Urinary bladder (tissue), 4 donors: ENCODE data around the gene IFT43. TPM values are rescaled to one million over a fixed set of nuclear protein-coding genes. Genes with fewer than 3 reads are reported as not detected.

Experiments used
- DNase-seq: peaks from one replicate; pipeline ENCODE4 v3.0.0-alpha.2; 2015; ENCODE audit errors: extremely low spot score
- H3K27ac ChIP-seq: one replicate; pipeline ENCODE4 v1.5.1; 2013; ENCODE audit warnings: low read depth, mild to moderate bottlenecking, moderate library complexity
- H3K36me3 ChIP-seq: one replicate; pipeline ENCODE4 v1.6.1; 2013; ENCODE audit warnings: mild to moderate bottlenecking, moderate library complexity; ENCODE audit not compliant: insufficient read depth
- H3K4me1 ChIP-seq: one replicate; pipeline ENCODE4 v1.6.1; 2013; ENCODE audit warnings: mild to moderate bottlenecking, moderate library complexity; ENCODE audit not compliant: insufficient read depth
- H3K4me3 ChIP-seq: one replicate; pipeline ENCODE4 v1.5.1; 2013; ENCODE audit warnings: low read depth, low read length
- WGBS: extraction: QIAGEN DNeasy Blood & Tissue Kit; methylation state at CpG from one replicate; pipeline ENCODE4 v1.1.7; 2013; 5-methylcytosine and 5-hydroxymethylcytosine counted together
- polyA plus RNA-seq: library from polyadenylated mRNA; stranded (reverse); fragments of 200-250 nt; gene quantifications from one replicate; pipeline ENCODE4 v1.2.3, GENCODE V29; 2013
- total RNA-seq: library from RNA; depleted of rRNA; stranded (reverse); fragments of >200 nt; gene quantifications from one replicate; pipeline ENCODE4 v1.2.3, GENCODE V29; 2014
- donor health status: healthy with polysubstance abuse.
- donor health status: healthy.

The IFT43 gene
- total and polyA plus RNA-seq, 2 donors = 31.2 to 39.3 TPM

DNA sequence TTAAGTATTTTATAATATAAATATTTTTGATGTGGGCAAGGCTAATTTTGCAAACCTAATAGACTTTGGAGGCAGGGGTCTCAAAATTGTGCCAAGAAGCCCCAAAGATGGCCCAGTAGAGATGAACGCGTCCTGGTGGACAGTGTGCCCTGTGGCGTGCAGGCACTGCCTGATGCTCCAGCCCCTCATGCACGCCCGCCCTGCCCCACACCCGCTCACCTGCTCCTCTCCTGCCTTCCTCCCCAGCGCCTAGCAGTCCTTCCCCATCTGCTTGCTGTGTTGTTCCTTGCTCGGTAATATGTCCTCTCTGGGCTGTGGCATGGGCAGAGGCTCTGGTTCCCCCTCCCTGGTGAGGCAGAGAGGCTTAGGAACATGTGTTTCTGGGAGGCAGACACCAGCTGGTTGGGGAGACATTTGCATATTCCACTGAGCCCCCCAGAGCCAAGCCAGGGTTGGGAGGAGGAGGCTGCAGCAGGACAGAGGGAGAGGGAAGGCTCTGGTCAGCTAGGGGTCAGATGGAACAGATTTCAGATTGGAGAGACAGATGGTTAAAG lies 119.3 kb downstream of the IFT43 start:
- no peak for DNase-seq
- Histone ChIP-seq H3K27ac (no peak overlapping the region), H3K36me3 (no peaks in the 10 kb centered on the region), H3K4me3 (no peak overlapping the region), H3K4me1 (no peaks in the 10 kb centered on the region)
- WGBS = 83% methylated on average over 8 of the region's 8 CpGs

DNA sequence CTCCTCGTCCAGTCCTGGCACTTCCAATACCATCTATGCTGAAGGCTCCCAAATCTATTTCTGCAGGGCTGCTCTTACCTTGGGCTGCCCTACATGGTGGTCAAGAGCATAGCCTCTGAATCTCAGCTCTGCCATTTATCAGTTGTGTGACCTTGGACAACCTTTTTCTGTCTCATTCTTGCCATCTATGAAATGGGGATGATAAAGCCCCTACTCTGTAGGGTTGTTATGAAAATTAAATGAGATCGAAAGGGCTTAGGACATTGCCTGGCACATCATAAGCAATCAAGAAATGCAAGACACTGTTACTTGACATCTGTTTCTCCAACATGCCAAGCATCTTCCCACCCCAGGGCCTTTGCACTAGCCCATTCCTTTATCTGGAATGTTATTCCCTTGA lies 120.6 kb downstream of the IFT43 start:
- Histone ChIP-seq H3K4me3 (no peak overlapping the region), H3K27ac (no peak overlapping the region), H3K36me3 (no peaks in the 10 kb centered on the region), H3K4me1 (no peaks in the 10 kb centered on the region)
- WGBS = 92% methylated on average over 2 of the region's 2 CpGs
- DNase-seq = no peak

DNA sequence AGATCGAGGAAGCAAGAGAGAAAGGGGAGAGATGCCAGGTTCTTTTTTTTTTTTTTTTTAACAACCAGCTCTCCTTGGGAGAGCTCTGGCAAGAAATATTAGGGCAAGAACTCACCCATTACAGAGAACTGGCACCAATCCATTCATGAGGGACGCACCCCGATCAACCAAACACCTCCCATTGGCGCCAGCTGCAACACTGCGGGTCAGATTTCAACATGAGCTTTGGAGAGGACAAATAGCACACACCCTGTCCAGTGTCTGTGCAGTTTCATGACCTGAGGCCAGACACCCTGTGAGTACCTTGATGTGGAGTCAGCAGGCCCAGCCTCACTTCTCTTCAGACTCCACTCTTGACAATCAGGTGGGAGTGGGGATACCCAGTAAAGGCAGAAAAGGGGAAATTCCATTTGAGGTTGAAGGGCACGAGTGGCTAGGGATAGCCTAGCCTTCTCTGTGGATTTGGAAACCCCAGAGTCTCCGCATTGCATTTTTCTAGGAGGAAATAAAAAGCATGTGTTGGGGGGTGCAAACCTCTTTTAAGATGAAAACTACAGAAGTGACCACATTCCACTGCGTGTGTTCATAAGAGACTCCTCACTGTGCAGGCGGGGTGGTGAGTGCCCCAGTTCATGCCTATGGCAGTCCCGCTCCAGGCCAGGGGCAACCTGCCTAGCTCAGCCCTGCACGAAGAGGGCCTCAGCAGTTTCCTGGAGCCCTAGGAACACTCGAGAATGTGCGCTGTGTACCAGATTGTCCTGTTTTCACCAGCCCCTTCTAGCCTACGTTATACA lies 123.7 kb downstream of the IFT43 start:
- no peaks in the 10 kb centered on the region for H3K4me1 ChIP-seq
- no peak for DNase-seq
- no peak overlapping the region for H3K27ac ChIP-seq
- H3K4me3 ChIP-seq = no peak overlapping the region
- 74% methylated on average over 14 of the region's 14 CpGs for WGBS
- H3K36me3 ChIP-seq = no peaks in the 10 kb centered on the region

DNA sequence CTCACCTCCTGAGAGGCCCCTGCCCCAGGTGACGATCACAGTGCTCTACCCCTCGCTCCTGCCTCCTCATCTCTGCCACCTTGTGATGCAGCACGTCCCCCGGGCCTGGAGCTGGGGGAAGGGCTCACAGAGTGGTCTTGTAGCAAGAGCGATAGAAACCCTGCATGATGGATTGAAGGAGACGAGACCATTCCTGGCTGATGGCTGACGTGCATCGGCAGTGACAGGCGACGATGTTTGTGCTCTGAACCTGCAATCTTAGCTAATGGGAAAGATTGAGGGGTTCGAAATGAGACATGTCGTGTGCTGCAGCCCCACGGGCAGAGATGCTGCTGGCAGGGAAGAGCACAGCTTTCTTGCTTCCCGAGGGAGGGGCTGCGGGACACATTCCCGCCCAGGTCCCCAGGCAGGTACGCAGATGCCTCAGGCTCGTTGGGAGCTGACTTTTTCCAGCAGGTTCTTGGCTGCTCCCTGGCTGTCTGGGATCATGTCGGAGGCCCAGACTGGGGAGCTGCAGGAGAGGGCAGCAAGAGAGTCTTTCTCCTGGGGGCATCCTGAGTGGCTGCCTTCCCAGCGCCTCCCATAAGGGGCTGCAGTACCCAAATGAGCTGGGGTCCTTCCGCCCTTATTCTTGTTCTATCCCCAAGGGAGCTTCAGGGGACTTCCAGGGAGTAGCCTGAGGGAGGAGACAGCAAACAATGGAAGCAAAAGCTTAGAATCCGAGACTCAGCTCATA lies 127.5 kb downstream of the IFT43 start:
- Histone ChIP-seq H3K36me3 (no peaks in the 10 kb centered on the region), H3K4me3 (no peak overlapping the region), H3K27ac (no peak overlapping the region), H3K4me1 (no peaks in the 10 kb centered on the region)
- WGBS = 66% methylated on average over 22 of the region's 22 CpGs
- no peak for DNase-seq

DNA sequence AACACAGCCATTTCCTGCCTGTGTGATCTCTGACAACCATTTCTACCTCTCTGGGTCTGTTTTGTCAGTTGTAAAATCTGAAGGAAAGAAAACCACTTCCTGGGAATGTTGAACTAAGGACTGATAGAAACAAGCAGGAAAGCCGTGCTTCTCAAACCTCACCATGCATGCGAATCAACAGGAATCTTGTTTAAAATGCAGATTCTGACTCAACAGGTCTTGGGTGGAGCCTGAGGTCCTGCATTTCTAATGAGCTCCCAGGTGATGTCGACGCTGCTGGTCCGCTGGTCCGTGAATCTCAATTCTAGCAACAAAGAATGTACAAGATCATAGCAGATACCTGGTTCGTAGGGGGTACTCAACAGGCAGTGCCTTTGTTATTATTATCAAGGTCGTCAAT lies 128.1 kb downstream of the IFT43 start:
- Histone ChIP-seq H3K4me3 (no peak overlapping the region), H3K36me3 (no peaks in the 10 kb centered on the region), H3K27ac (no peak overlapping the region), H3K4me1 (no peaks in the 10 kb centered on the region)
- DNase-seq = no peak
- WGBS = 68% methylated on average over 8 of the region's 8 CpGs

DNA sequence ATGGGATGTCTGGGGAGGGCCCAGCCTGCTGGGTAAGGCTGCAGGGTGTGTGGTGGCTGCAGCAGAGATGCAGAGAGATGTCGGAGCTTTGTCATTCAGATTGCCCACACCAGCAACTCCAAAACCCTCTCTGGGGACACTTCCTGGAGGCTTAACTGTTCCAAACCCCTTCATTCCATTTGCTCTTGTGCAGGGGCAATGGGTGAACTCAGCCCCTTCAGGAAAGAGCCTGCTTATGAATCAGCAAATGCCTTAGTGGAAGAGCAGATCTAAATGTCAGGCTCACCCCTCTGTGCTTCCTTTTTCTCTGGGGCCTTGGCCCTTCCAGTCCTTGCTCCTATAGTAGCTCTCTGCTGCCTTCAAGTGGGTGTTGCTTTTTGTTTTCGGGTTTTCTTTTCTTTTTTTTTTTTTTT lies 129.5 kb downstream of the IFT43 start:
- no peaks in the 10 kb centered on the region for H3K36me3 ChIP-seq
- no peak overlapping the region for H3K27ac ChIP-seq
- DNase-seq = no peak
- H3K4me1 ChIP-seq = no peaks in the 10 kb centered on the region
- H3K4me3 ChIP-seq = no peak overlapping the region
- WGBS = 69% methylated on average over 2 of the region's 2 CpGs

DNA sequence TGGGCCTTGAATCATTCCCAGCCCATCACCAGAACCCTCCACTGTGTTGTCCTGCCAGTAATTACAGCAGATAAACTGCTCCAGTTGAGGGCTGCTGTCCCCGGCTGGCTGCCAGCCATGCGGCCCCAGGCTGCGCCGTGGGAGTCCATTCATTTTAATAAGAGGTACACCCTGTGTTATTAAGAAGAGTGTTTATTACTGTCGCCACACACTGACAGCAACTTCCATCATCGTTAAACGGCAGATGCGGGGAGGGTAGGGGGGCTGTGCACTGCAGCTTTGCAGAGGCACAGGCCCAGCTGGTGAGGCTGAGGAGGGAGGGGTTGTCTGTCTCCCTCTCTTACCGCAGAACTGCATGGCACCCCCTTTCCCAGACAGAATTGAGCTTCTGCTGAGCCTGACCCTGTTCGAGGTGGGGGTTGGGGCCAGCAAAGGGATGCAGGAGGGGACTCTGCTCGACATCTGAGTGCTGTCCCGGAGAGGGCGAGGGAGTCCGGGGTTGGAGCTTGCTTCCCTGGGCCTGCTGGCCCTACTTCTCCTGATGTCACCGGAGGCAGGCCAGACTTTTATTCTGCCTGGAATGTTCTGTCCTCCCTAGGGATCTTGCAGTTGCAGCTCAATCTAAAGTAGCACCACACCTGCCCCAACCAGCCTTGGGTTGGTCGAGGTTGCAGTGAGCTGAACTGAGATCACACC lies 132.4 kb downstream of the IFT43 start:
- WGBS = 42% methylated on average over 16 of the region's 16 CpGs
- Histone ChIP-seq H3K4me3 (no peak overlapping the region), H3K27ac (no peak overlapping the region), H3K36me3 (no peaks in the 10 kb centered on the region), H3K4me1 (no peaks in the 10 kb centered on the region)
- no peak for DNase-seq

DNA sequence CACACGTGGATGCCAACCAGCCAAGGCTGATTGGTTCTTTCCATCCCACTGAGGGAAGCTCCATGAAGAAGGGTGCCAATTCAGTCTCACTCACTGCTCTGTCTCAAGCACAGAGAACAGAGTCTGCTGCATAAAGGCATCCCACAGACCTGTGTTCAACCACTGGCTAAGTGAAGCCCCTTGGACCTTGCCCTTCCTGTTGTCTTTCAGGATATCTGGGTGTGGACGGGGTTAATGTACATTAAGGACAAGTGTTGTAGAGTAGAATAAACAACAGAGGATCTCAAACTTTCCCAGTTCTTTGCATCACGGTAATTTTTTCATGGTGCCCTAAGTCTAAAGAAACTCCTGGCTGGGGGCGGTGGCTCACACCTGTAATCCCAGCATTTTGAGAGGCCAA lies 133.0 kb downstream of the IFT43 start:
- no peaks in the 10 kb centered on the region for H3K4me1 ChIP-seq
- H3K27ac ChIP-seq = no peak overlapping the region
- H3K4me3 ChIP-seq = no peak overlapping the region
- no peak for DNase-seq
- no peaks in the 10 kb centered on the region for H3K36me3 ChIP-seq
- WGBS = 80% methylated on average over 4 of the region's 4 CpGs

DNA sequence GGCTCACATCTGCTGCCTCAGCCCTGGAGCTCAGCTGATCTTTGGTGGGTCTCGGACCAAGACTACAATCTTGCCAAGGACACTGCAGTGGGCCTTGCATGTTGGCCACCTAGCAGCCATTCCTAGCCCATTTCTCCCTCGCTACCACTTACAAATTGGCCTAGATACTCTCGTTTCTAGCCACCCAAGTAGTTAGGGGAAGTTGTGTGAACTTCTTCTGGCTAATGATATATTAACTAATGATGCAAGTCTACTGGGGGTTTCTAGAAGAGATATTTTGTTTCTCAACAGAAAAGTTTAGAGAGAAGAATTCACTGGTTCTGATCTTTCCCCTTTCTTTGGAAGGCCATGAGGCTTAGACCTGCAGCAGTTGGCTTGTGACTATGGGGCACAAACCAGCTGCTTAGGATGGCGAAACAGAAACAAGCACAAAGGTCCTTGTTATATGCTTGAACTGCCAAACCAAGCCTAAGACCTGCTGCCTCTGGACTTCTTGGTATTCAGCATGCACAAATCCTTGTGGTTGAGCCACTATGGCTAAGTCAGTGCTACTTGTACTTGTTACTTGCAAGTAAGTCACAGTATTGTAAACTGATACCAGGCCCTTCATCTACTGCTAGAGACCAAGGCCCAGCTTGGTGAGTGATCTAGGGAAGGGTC lies 135.7 kb downstream of the IFT43 start:
- Histone ChIP-seq H3K27ac (no peak overlapping the region), H3K36me3 (no peaks in the 10 kb centered on the region), H3K4me1 (no peaks in the 10 kb centered on the region), H3K4me3 (no peak overlapping the region)
- WGBS = 86% methylated on average over 4 of the region's 4 CpGs
- DNase-seq = no peak

DNA sequence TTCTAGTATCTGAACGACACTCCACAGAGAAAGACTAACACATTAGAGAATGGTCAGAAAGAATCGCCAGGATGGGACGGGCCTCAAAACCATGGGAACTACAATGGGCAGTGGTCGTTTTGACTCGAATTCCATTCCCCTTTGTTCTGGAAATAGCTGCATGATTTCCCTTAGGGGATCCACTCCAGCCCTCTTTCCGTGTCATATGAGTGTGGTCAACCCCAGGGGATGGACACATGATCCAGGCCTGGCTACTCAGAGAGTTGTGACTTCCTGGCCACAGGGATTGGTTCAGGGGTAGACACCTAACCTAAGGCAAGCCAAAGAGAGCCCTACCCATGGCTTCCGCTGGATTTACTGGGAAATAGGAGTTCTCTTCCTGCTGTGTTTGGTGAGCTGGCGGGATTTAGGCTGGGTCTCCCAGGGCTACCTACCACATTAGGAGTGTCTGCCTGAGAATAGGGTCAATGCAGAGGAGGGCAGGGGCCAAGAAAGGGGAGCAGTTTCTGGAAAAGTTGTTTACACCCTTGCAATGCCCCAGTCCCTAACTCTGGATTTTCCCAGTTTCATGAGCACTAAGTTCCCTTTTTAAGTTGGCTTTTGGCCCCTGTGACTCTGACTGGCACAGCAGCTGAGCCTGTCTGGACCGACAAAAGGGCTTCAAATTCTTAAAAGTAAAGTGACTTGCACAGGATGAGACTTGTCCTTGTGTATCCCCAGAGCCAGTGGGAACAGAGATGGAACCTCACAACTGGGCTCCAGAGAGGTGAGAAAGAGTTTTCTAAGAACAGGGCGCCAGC lies 138.1 kb downstream of the IFT43 start:
- DNase-seq = no peak
- WGBS = 78% methylated on average over 10 of the region's 10 CpGs
- no peaks in the 10 kb centered on the region for H3K36me3 ChIP-seq

DNA sequence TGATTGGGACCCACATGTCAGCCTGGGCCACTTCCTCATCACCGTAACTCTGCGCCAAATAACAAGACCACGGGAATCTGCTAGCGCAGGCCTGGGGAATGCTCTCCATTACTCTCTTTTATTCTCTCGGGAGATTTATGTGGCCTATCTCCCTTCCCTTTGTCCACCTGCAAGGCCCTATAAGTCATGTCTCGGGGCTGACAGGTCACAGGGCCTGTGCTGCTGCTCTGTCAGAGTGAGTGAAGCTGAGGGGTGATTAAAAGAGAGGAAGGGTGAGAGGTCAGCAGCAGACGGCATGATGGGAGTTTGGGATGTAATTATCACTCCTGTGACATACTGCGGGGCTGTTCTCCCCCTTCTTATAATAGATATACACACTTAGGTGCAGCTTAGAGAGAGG lies 139.9 kb downstream of the IFT43 start:
- WGBS = 71% methylated on average over 8 of the region's 8 CpGs
- Histone ChIP-seq H3K4me1 (no peaks in the 10 kb centered on the region), H3K4me3 (no peak overlapping the region), H3K36me3 (no peaks in the 10 kb centered on the region), H3K27ac (no peak overlapping the region)
- no peak for DNase-seq

More for the DNA sequence above, 138.1 kb downstream of the IFT43 start:
- no peak overlapping the region for H3K4me3 ChIP-seq
- H3K27ac ChIP-seq = no peak overlapping the region
- no peaks in the 10 kb centered on the region for H3K4me1 ChIP-seq

DNA sequence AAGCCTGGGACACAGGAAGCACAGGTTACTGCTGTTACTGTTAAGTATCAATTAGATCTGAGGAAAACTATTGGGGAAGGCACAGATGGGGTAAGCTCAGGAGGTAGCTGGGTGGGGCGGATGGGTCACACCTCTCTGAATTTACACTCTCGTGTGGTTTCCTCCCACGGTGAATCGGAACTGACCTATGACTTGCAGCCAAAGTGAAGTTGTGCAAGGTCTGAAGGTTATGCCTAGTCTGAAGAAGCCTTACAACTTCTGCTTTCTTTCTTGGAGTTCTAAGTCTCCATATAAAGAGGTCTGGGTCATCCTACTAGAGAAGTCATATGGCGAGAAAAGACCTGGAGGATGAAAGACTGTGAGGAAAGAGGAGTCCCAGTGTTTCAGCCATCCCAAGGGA lies 140.5 kb downstream of the IFT43 start:
- Histone ChIP-seq H3K4me3 (no peak overlapping the region), H3K27ac (no peak overlapping the region), H3K4me1 (no peaks in the 10 kb centered on the region), H3K36me3 (no peaks in the 10 kb centered on the region)
- no peak for DNase-seq
- WGBS = 83% methylated on average over 5 of the region's 5 CpGs
